GM20000 (cell line): Measurements from ENCODE around the gene VKORC1.

Source experiments
- DNase-seq: peaks from one replicate; pipeline ENCODE4 v3.0.0; 2012; ENCODE audit warnings: low spot score
- TF ChIP-seq, protein P1 (sequence below): IDR thresholded peaks from 2 replicates; pipeline ENCODE4 v1.5.1; 2012; ENCODE audit warnings: mild to moderate bottlenecking, control low read depth; ENCODE audit errors: extremely low read depth, missing control alignments

Gene VKORC1

DNA sequence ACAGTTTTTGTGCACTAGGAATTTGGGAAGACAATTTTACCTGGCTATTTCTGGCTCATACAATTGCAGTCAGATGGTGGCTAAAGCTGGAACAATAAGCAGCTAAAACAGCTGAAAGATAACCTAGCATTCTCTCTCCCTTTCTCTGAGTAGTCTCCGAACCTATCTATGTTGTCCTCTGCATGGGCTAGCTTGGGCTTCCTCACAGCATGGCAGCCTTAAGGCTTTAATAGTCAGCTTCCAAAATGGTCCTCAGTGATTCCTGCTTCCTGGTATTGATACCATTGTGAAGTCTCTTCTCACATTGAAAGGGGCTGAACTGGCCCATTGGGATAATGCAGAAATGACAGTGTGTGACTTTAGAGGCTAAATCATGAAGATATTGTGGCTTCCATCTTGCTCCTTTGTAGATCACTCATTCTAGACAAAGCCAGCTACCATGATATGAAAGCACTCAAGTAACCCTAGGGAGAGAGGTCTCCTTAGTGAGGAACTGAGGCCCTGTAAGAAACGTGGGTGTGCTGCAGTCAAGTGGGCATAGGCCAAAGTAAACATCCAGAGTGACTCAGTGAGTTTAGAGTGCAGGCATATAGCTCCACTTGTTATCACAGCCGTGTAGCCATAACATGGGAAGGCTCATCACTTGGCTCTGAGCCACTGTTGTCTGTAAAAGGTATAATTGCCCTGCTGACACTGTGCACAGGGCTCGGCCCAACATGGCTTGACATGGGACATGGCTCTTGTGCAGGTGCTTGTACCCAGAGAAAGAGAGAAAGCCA lies 5.5 kb upstream of the VKORC1 start:
- TF ChIP-seq, protein P1, sequence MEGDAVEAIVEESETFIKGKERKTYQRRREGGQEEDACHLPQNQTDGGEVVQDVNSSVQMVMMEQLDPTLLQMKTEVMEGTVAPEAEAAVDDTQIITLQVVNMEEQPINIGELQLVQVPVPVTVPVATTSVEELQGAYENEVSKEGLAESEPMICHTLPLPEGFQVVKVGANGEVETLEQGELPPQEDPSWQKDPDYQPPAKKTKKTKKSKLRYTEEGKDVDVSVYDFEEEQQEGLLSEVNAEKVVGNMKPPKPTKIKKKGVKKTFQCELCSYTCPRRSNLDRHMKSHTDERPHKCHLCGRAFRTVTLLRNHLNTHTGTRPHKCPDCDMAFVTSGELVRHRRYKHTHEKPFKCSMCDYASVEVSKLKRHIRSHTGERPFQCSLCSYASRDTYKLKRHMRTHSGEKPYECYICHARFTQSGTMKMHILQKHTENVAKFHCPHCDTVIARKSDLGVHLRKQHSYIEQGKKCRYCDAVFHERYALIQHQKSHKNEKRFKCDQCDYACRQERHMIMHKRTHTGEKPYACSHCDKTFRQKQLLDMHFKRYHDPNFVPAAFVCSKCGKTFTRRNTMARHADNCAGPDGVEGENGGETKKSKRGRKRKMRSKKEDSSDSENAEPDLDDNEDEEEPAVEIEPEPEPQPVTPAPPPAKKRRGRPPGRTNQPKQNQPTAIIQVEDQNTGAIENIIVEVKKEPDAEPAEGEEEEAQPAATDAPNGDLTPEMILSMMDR = no peak
- no peak for DNase-seq

DNA sequence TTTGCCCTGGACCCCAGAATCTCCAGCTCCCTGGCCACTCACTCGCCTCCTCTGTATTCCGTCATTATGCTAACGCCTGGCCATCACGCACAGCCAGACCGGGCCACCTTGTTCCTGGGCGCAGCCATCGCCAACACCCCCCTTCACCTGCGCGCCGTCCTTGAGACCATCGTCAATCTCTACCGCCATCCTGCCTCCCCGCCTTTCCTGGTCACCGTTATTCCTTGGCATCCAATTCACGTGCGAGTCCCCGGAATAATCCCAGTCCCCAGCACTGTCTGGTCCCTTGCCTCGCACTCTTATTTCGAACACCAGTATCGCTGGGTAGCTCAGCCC lies 541 bp downstream of the VKORC1 start:
- TF ChIP-seq, protein P1 = no peak
- DNase-seq = no peak

DNA sequence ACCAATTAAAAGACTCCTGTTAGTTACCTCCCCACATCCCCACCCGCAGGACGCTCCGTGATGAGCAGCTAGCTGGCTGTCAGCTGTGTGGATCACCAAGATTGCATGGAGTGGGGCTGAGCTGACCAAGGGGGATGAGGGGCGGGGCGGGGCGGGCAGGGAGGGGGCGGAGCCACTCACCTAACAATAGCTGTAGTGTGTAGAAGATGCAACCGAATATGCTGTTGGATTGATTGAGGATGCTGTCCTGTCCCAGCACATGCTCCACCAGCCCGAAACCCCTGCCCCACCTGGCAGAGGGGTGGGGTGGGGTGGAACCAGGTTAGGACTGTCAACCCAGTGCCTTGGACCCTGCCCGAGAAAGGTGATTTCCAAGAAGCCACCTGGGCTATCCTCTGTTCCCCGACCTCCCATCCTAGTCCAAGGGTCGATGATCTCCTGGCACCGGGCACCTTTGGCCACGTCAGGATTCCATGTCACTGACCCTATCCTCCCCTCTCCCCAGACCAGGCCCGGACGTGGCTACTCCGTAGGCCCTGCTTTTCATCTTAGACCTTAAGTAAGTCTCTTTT lies 1.4 kb downstream of the VKORC1 start:
- DNase-seq = no peak
- TF ChIP-seq, protein P1 = no peak

DNA sequence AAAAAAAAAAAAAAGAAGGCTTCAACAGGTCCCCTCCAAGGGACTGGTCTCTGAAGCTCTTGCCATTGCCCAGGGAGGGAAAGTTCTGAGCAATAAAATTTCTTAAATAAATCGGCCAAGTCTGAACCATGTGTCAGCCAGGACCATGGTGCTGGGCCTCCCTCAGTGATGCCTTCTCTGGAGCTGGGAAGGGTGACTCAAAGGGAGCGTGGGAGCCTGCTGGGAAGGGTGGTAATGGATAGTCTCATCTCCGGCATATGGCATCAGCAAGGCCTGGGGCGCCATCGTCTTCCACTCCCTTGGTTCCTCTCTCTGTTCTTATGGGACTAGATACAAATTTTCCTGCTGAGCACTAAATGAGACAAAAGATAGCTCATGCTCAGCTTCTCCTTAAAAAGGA lies 2.3 kb downstream of the VKORC1 start:
- DNase-seq = no peak
- TF ChIP-seq, protein P1 = no peak

DNA sequence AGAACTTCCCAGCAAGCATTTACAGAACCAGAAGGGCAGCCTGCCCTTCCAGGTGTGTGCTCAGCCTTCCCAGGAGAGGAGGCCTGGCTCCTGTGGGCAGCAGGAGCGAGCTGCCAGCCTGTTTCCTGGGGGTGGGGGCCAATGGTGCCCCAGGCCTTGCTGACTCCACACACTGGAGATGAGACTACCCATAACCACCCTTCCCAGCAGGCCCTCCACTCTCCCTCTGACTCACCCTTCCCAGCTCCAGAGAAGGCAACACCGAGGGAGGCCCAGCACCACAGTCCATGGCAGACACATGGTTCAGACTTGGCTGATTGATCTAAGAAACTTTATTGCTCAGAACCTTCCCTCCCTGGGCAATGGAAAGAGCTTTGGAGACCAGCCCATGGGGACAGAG lies 4.1 kb downstream of the VKORC1 start:
- TF ChIP-seq, protein P1 = no peak
- no peak for DNase-seq

DNA sequence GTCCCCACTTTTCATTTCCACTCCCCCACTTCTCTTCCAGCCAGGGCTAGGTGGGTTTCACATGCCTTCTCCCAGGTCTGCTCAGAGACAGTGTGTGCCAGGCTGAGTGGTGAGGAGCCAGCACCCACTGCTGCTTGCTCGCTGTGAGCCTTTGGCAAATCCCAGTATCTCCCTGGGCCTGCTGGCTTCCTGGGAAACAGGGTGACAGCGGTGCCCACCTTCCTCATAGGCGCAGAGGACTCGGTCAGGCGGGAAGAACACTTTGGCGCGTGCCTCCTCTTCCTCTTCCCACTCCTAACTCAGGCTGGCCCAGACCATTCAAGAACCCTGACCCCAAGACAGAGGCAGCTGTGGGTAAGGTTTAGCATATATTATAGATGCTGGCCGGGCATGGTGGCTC lies 5.4 kb downstream of the VKORC1 start:
- TF ChIP-seq, protein P1 = no peak
- DNase-seq = no peak

DNA sequence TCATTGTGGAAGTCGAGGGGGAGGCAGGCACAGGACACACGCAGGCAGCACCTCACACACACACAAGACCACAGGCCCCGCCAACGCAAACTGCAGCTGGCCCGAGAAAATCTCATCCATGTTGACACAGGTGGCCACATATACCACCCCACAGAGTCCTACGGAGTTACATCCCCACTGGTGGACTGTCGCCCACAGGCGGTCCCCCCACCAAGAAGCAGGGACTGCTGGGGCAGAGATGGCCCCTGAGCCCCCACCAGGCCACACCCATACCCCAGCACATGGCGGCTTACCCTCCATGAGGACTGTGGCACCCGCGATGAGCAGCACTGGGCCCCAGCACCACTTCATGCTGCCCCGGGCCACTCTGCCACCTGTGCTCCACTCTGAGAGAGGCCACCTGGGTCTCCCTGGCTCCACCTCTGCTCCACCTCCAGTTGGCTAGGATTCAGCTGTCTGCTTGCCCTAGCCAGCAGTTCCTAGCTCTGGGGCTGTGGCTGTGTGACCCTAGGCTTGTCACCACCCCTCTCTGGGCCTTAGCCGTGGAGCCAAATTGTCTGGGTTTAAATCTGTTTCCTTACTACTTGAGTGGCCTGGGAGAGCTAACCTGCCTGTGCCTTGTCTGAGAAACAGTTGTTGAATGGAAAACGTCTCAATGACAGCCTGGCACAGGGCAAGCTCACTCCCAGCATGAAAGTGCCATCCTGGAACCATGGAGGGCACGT lies 6.0 kb downstream of the VKORC1 start, which contains the start of gene PRSS53:
Gene PRSS53 (minus strand): TSS at position 485 of the 725 bp plus-strand sequence. CDS start 134 bp downstream, at position 351.
- no peak for DNase-seq
- TF ChIP-seq, protein P1 = no peak
